IMR-90 (cell line): Measurements from ENCODE around the gene GAB1. TPM values are rescaled to one million over a fixed set of nuclear protein-coding genes. Genes with fewer than 3 reads are reported as not detected.

ENCODE experiments used
- ATAC-seq: fragments of 200-7000 bp; cut with Tn5 transposase; 2 replicates; pipeline ENCODE4 v1.9.1; 2020; ENCODE audit warnings: low read depth, mild to moderate bottlenecking, moderate library complexity
- BruUV-seq: library from RNA; stranded (reverse); fragments of 400-500 nt; replicated peaks from 2 replicates; lab custom pipeline; 2021; lab: Mats Ljungman, UMichigan
- CTCF ChIA-PET: fragments of 300-600 bp; formaldehyde crosslinking; extraction: SDS; loops from one replicate; lab custom pipeline; 2021; ENCODE audit warnings: antibody characterized with exemption; lab: Yijun Ruan, JAX
- POLR2A ChIA-PET: fragments of 300-600 bp; sonication (Branson Sonifier 250); formaldehyde crosslinking; loops from one replicate; lab custom pipeline; 2022; ENCODE audit warnings: antibody characterized with exemption; ENCODE audit not compliant: unreplicated experiment; lab: Charles Lee
- DNase-seq: peaks from one replicate; pipeline ENCODE4 v3.0.0; 2013
- H2AFZ ChIP-seq: replicated peaks from 2 replicates; pipeline ENCODE3; 2013; ENCODE audit warnings: low read length, mild to moderate bottlenecking; ENCODE audit not compliant: poor library complexity
- H2AK5ac ChIP-seq: 2 replicates; pipeline ENCODE4 v1.6.1; 2013; ENCODE audit warnings: low read depth, low read length, inconsistent platforms
- H2AK9ac ChIP-seq: replicated peaks from 2 replicates; pipeline ENCODE3; 2013; ENCODE audit warnings: mild to moderate bottlenecking, low read depth, low read length, moderate library complexity; ENCODE audit not compliant: poor library complexity
- H2BK120ac ChIP-seq: 2 replicates; pipeline ENCODE4 v1.6.1; 2013; ENCODE audit warnings: low read depth, low read length, inconsistent platforms
- H2BK15ac ChIP-seq: 3 replicates; pipeline ENCODE4 v1.6.1; 2013; ENCODE audit warnings: low read depth, low read length, inconsistent platforms
- H2BK20ac ChIP-seq: 2 replicates; pipeline ENCODE4 v1.6.1; 2013; ENCODE audit warnings: low read depth, mild to moderate bottlenecking, inconsistent platforms, low read length, moderate library complexity
- H2BK5ac ChIP-seq: 2 replicates; pipeline ENCODE4 v1.6.1; 2013; ENCODE audit warnings: mild to moderate bottlenecking, low read depth, low read length, inconsistent platforms; ENCODE audit not compliant: poor library complexity, severe bottlenecking
- H3K14ac ChIP-seq: replicated peaks from 2 replicates; pipeline ENCODE4 v1.6.1; 2013; ENCODE audit warnings: low read depth, low read length, inconsistent platforms
- H3K18ac ChIP-seq: 2 replicates; pipeline ENCODE4 v1.6.1; 2013; ENCODE audit warnings: low read depth, low read length, control low read depth
- H3K23ac ChIP-seq: 2 replicates; pipeline ENCODE4 v1.6.1; 2013; ENCODE audit warnings: low read depth, low read length, inconsistent platforms
- H3K27ac ChIP-seq: 2 replicates; pipeline ENCODE4 v1.5.1; 2013; ENCODE audit warnings: mild to moderate bottlenecking, control low read depth, low read length; ENCODE audit not compliant: insufficient read depth
- H3K27me3 ChIP-seq: 2 replicates; pipeline ENCODE4 v1.6.1; 2013; ENCODE audit warnings: low read length; ENCODE audit not compliant: control insufficient read depth, insufficient read depth
- H3K36me3 ChIP-seq: 2 replicates; pipeline ENCODE4 v1.6.1; 2013; ENCODE audit warnings: low read length, mixed read lengths; ENCODE audit not compliant: control insufficient read depth, insufficient read depth
- H3K4ac ChIP-seq: 2 replicates; pipeline ENCODE4 v1.6.1; 2013; ENCODE audit warnings: low read depth, low read length, inconsistent platforms
- H3K4me1 ChIP-seq: 2 replicates; pipeline ENCODE4 v1.6.1; 2013; ENCODE audit warnings: low read length, mixed read lengths; ENCODE audit not compliant: control insufficient read depth, insufficient read depth
- H3K4me2 ChIP-seq: 2 replicates; pipeline ENCODE4 v1.6.1; 2013; ENCODE audit warnings: low read depth, mild to moderate bottlenecking, control low read depth, low read length, moderate library complexity
- H3K4me3 ChIP-seq: 2 replicates; pipeline ENCODE4 v1.5.1; 2013; ENCODE audit warnings: low read depth, mild to moderate bottlenecking, control low read depth, low read length, moderate library complexity; ENCODE audit not compliant: insufficient read depth
- H3K56ac ChIP-seq: 2 replicates; pipeline ENCODE4 v1.6.1; 2013; ENCODE audit warnings: low read length, inconsistent platforms; ENCODE audit not compliant: insufficient read depth; ENCODE audit errors: extremely low read depth
- H3K79me1 ChIP-seq, 2 experiments: 2 replicates each; pipeline ENCODE4 v1.6.1; 2013; ENCODE audit warnings: low read length in 2 of 2, inconsistent platforms in 1 of 2, low read depth in 1 of 2
- H3K9ac ChIP-seq: 2 replicates; pipeline ENCODE4 v1.6.1; 2013; ENCODE audit warnings: low read depth, low read length, control low read depth
- H3K9me1 ChIP-seq: 2 replicates; pipeline ENCODE4 v1.6.1; 2013; ENCODE audit warnings: low read length, inconsistent platforms; ENCODE audit not compliant: insufficient read depth
- H3K9me3 ChIP-seq: 2 replicates; pipeline ENCODE4 v1.6.1; 2013; ENCODE audit warnings: low read length; ENCODE audit not compliant: control insufficient read depth, insufficient read depth
- H4K20me1 ChIP-seq: 2 replicates; pipeline ENCODE4 v1.6.1; 2013; ENCODE audit warnings: low read length, inconsistent platforms; ENCODE audit not compliant: insufficient read depth
- H4K5ac ChIP-seq: 2 replicates; pipeline ENCODE4 v1.6.1; 2013; ENCODE audit warnings: mild to moderate bottlenecking, low read depth, low read length, control low read depth
- H4K8ac ChIP-seq, 2 experiments: 2 replicates each; pipeline ENCODE4 v1.6.1; 2013; ENCODE audit warnings: low read depth in 2 of 2, low read length in 2 of 2, control low read depth in 1 of 2, inconsistent platforms in 1 of 2
- H4K91ac ChIP-seq: 2 replicates; pipeline ENCODE4 v1.6.1; 2013; ENCODE audit warnings: low read depth, low read length, inconsistent platforms; ENCODE audit not compliant: insufficient read depth
- BHLHE40 ChIP-seq: fragments of 150-350 bp; IDR thresholded peaks from 2 replicates; pipeline ENCODE4 v1.6.1; 2016; ENCODE audit warnings: mild to moderate bottlenecking, low read depth, low read length
- FOS ChIP-seq: fragments of 150-350 bp; IDR thresholded peaks from 2 replicates; pipeline ENCODE4 v1.6.1; 2016; ENCODE audit warnings: low read depth, low read length
- POLR2A ChIP-seq: IDR thresholded peaks from 2 replicates; pipeline ENCODE4 v1.6.1; 2012; ENCODE audit warnings: mild to moderate bottlenecking, low read depth, low read length
- RAD21 ChIP-seq: IDR thresholded peaks from 2 replicates; pipeline ENCODE4 v1.6.1; 2012; ENCODE audit warnings: low read length, improper control_type of control experiment
- RFX5 ChIP-seq: IDR thresholded peaks from 2 replicates; pipeline ENCODE4 v1.8.0; 2012; ENCODE audit warnings: low read depth, mild to moderate bottlenecking, low read length, moderate library complexity
- SMC3 ChIP-seq: fragments of 150-350 bp; IDR thresholded peaks from 2 replicates; pipeline ENCODE4 v1.6.1; 2016; ENCODE audit warnings: low read depth, mild to moderate bottlenecking, antibody characterized with exemption, low read length, moderate library complexity
- WGBS, 2 experiments: methylation state at CpG; one replicate each; pipeline versions ENCODE4 v1.1.5 to v1.1.7; 2013; ENCODE audit warnings: missing lambda C conversion rate in 2 of 2; ENCODE audit not compliant: insufficient read length in 1 of 2; ENCODE audit errors: extremely low coverage in 2 of 2; 5-methylcytosine and 5-hydroxymethylcytosine counted together
- dilution Hi-C: fragments of 300-500 bp; cut with HindIII; formaldehyde crosslinking; loops from one replicate; pipeline ENCODE4 v1.14.3; 2018; ENCODE audit warnings: low sequenced_read_pairs; ENCODE audit not compliant: unreplicated experiment
- in situ Hi-C: fragments of 300-500 bp; cut with MboI; formaldehyde crosslinking; loops from 3 replicates; pipeline ENCODE4 v1.14.3; 2019; ENCODE audit warnings: low sequenced_read_pairs, inconsistent platforms, mixed read lengths
- intact Hi-C: fragments of 100-400 bp; cut with micrococcal nuclease; formaldehyde crosslinking; loops from 2 replicates; pipeline ENCODE4 v1.10.0; 2022
- polyA plus RNA-seq, 3 experiments: library from polyadenylated mRNA; depleted of rRNA; stranded (reverse); fragments of >200 nt; gene quantifications; 2 replicates each; pipeline ENCODE4 v1.2.3, GENCODE V29; 2012; ENCODE audit warnings: low replicate concordance in 1 of 3
- total RNA-seq: library from RNA; depleted of rRNA; stranded (reverse); fragments of >200 nt; gene quantifications from 2 replicates; pipeline ENCODE4 v1.2.3, GENCODE V29; 2012
- TF ChIP-seq, protein P1 (sequence below): fragments of 150-350 bp; IDR thresholded peaks from 2 replicates; pipeline ENCODE4 v1.6.1; 2016; ENCODE audit warnings: low read depth, mild to moderate bottlenecking, low read length, moderate library complexity, borderline replicate concordance

GAB1 gene
- total and polyA plus RNA-seq, 2 of the 4 experiments (the other 2 are of a cell fraction), result 2.8 to 12.0 TPM

DNA sequence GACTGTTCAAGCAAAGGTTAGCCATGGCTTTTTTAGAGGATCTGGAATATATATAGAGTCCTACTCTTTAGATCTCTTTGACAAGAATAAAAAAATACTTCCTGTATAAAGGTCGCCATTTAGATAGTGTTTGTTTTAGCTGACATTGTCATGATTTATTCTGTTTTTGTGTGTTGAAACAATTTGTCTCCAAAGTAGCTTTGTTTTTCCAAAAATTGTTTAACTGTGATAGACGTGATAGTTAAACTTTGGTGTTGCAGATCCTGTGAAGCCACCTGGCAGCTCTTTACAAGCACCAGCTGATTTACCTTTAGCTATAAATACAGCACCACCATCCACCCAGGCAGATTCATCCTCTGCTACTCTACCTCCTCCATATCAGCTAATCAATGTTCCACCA, 96.6 kb downstream of the GAB1 start:
- Histone ChIP-seq H3K23ac (no peak overlapping the region), H2BK15ac (no peak overlapping the region), H4K20me1 (no peaks in the 10 kb centered on the region), H4K5ac (no peak overlapping the region), H2BK20ac (no peak overlapping the region), H3K4me2 (no peak overlapping the region), H2AFZ (no peak overlapping the region), H3K18ac (no peak overlapping the region), H4K91ac (no peak overlapping the region), H3K27me3 (no peaks in the 10 kb centered on the region), H3K9me1 (no peaks in the 10 kb centered on the region), H4K8ac (no peak overlapping the region), H3K27ac (no peak overlapping the region), H3K9ac (no peak overlapping the region), H2AK9ac (no peak overlapping the region), H3K56ac (no peak overlapping the region), H3K79me1 (no peaks in the 10 kb centered on the region; a peak in 1 of 4 replicates), H3K14ac (no peak overlapping the region), H3K9me3 (peaks cover 7% of the 10 kb centered on the region), H2BK120ac (no peak overlapping the region), H3K4me3 (no peak overlapping the region), H3K4ac (no peak overlapping the region), H2BK5ac (no peak overlapping the region), H3K4me1 (no peaks in the 10 kb centered on the region), H3K36me3 (peaks cover 14% of the 10 kb centered on the region), H2AK5ac (no peak overlapping the region)
- no CpG with 5 or more reads among the region's 2 CpGs for WGBS, 2 experiments
- POLR2A ChIA-PET, result no interaction called here
- no TSS peak for BruUV-seq
- CTCF ChIA-PET, result no interaction called here
- ATAC-seq, result no peak
- DNase-seq, result no peak
- TF ChIP-seq FOS (no peak), SMC3 (no peak), POLR2A (no peak), BHLHE40 (no peak), RFX5 (no peak), RAD21 (no peak)
- TF ChIP-seq, protein P1, sequence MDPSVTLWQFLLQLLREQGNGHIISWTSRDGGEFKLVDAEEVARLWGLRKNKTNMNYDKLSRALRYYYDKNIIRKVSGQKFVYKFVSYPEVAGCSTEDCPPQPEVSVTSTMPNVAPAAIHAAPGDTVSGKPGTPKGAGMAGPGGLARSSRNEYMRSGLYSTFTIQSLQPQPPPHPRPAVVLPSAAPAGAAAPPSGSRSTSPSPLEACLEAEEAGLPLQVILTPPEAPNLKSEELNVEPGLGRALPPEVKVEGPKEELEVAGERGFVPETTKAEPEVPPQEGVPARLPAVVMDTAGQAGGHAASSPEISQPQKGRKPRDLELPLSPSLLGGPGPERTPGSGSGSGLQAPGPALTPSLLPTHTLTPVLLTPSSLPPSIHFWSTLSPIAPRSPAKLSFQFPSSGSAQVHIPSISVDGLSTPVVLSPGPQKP, result no peak
- dilution Hi-C loops (no loop called here), in situ Hi-C loops (no loop called here), intact Hi-C loops (no loop called here)
